Activated CD4-positive, alpha-beta T cell treated with anti-CD3 and anti-CD28 coated beads, Interleukin-2, amount 50 U/mL, for 1 hour (primary cell): ENCODE results near the gene TADA1.
"Not testable (repeated sequence)": the region's sequence is repeated elsewhere in the genome, so short reads cannot be mapped to it uniquely, and the experiment has no call there.

Experiments used
- DNase-seq: peaks from one replicate; pipeline ENCODE4 v3.0.0-alpha.2; 2020

TADA1 gene

DNA sequence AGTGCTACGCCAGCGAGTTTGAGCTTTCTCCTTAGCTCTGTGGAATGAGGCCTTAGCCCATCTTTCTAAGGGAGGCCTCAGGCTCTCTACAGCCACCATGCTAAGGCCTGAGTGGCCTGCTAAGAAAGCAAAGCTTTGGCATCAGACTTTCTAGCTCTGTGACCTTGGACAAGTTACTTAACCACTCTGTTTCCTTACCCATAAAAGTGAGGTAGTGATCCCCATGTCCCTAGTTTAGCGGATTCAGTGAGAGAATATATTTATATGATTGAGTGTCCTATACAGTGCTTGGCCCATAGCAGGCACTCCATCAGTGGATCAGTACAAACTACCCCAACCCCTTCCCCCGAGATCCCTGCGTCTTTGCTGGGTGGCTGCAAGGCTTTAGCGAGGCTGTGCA is 32.7 kb downstream of the TADA1 start:
- DNase-seq = no peak

GRCh38 chr1:166840309-166841274 is 35.5 kb downstream of the TADA1 start:
- DNase-seq = no peak

DNA sequence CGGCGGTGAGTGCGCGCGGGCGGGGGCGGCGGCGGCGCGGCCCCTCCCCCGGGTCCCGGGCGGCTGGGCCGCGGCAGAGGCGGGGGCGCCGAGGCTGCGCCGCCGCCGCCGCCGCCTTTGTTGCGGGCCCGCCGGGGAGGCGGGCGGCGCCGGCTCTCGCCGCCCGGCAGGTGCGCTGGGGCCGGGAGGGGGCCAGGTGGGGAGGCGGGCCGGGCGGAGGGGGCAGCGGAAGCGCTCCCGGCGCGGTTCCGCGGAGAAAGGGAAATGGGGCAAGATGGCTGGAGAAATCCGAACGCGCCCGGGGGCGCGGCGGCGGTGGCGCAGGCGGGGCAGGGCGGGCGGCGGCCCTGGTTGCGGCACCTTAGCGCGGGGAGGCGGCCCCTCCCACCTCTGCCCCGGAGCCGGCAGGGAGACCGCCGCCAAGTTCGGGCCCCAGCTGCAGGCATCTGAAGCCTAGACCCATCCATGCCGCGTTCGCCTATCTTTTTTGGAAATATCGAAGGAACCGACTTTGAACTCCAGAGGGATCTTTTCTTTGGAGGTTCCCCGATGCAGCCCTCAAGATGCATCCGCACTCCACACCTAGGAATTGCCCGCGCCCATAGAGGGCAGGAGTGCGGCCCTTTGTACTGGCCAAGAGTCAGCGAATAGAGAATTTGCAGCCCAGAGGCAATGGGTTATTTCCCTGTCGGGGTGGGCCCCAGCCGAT is 36.3 kb downstream of the TADA1 start:
- peak; percentile 57 for DNase-seq

GRCh38 chr1:166838766-166839599 is 37.1 kb downstream of the TADA1 start, which contains the start of gene POGK:
Gene POGK, plus strand, starts transcription at chr1:166839475. Its CDS starts 1,482 bp downstream, at chr1:166840957.
- DNase-seq = peak; percentile 76

GRCh38 chr1:166836733-166837132 is 39.3 kb downstream of the TADA1 start:
- no peak for DNase-seq

DNA sequence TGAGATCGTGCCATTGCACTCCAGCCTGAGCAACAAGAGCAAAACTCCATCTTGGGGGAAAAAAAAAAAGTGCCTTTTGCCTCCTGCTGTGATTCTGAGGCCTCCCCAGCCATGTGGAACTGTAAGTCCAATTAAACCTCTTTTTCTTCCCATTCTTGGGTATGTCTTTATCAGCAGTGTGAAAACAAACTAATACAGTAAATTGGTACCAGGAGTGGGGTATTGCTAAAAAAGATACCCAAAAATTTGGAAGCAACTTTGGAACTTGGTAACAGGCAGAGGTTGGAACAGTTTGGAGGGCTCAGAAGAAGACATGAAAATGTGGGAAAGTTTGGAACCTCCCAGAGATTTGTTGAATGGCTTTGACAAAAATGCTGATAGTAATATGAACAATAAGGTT is 46.3 kb downstream of the TADA1 start:
- not testable (repeated sequence) for DNase-seq

GRCh38 chr1:166827426-166827825 is 48.6 kb downstream of the TADA1 start:
- no peak for DNase-seq

DNA sequence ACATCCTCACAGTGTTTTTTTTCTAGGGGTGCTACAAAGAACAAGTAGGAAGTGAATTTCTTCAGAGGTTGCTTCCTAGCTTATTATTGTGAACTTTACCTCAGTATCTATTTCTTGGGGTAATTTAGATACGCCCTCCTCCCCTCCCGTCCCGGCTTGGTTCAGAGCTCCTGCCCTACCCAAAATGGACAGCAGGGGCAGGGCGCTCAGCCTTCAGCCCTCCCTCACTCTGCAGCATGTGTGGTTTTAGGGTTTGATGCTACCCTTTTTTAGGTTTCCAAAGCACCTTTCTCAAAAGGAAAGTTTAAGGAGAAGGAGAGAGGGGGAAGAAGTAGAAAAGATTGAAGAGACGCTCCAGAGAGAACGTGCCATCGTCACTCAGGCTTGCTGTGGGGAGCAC is 53.7 kb downstream of the TADA1 start:
- no peak for DNase-seq

GRCh38 chr1:166819974-166820373 is 56.1 kb downstream of the TADA1 start:
- DNase-seq = no peak

DNA sequence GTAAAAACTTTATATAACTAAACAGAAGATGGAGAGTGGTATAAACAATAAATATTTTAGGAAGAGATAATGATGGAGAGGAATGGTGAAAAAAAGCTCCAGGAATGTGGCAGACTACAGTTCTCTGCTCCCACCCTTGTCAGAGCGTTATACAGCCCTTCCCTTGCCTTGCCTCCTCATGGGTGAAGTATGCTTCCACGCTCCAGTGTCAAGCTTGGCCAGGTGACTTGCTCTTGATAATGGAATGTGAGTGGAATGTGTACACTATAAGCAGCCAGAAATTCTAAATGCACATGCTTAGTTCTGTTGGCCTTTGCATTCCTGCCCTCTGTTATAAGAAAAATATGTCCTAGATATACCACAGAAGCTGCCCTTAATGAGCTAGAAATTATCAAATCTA is 61.5 kb downstream of the TADA1 start:
- DNase-seq = no peak

GRCh38 chr1:166813508-166814223 is 62.4 kb downstream of the TADA1 start:
- DNase-seq = no peak

GRCh38 chr1:166811691-166812090 is 64.4 kb downstream of the TADA1 start:
- no peak for DNase-seq

DNA sequence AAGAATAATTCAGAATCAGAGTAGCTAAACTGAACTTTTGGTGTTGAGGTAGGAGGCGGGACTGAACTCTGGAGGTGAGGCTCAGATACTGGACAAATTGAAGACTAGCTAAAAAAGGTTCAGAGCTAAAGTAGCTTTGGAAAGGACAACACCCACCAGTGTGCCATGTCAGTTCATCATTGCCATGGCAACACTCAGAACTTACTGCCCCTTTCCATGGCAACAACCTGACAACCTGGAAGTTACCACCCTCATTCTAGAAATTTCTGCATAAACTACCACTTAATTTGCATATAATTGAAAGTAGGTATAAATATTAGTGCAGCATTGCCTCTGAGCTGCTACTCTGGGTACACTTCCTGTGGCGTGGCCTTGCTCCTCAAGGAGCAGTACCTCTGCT is 67.1 kb downstream of the TADA1 start:
- no peak for DNase-seq
